Activated naive CD4-positive, alpha-beta T cell treated with anti-CD3 and anti-CD28 coated beads, Interleukin-2, amount 50 U/mL, for 16 hours (primary cell): Measurements from ENCODE around the gene OVOL1.
"Not testable (repeated sequence)": the region's sequence is repeated elsewhere in the genome, so short reads cannot be mapped to it uniquely, and the experiment has no call there.

Experiments
- DNase-seq: peaks from one replicate; pipeline ENCODE4 v3.0.0-alpha.2; 2020

The OVOL1 gene

DNA sequence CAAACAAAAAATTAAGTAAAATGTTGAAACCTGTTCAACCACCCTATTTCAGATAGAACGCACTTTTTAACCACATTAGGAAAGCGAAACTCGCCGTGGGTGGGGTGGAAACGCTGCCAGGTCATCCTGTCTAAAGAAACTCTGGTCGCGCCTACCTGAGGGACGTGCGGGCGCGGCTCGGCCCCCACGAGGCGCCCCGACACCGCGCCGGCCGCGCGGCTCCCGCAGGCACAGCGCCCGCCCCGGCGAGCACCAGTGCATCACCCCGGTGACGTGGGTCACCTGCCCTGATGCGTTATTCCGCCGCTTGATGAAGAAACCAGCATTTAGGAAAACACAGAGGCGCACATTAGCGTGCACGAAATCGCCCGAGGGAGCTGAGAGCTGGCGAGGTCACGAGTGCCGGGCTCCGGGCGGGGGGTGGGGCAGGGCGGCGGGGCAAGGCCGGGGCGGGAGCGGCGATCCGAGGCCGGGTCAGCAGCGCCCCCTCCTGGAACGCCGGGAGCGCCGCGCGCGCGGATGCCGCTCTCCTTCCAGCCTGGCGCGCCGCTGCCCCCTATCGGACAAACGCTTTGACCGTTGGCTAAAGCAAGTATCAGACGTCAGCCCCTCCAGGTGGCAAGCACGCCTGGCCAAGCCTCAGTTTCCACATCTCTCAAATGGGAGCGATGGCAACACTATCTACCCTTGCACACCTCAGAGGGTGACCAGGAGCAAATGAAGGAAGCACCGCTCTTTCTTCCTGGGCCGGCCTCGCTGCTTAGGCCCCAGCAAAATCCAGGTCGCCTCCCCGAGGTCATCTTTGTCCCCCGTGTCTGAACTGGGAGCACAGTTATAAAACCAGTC lies 31.2 kb downstream of the OVOL1 start:
- peak; percentile 93 for DNase-seq

DNA sequence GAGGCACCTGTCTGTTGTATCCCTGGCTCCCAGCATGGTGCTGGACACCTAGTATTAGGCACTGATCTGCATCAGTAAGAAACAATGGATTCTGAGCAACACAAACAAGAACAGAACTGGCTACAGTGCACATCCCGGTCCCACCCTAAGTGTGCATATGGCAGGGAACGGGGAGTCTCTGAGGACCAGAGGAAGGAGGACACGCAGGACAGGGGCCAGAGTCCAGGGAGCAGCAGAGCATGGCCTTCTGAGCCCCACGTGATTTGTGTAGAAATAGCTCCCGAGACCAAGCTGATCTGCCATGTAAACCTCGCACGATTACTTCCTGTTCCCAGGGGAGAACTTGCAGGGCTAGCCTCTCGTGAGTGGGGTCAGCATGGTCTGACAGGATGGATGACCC lies 34.2 kb downstream of the OVOL1 start:
- DNase-seq: no peak

DNA sequence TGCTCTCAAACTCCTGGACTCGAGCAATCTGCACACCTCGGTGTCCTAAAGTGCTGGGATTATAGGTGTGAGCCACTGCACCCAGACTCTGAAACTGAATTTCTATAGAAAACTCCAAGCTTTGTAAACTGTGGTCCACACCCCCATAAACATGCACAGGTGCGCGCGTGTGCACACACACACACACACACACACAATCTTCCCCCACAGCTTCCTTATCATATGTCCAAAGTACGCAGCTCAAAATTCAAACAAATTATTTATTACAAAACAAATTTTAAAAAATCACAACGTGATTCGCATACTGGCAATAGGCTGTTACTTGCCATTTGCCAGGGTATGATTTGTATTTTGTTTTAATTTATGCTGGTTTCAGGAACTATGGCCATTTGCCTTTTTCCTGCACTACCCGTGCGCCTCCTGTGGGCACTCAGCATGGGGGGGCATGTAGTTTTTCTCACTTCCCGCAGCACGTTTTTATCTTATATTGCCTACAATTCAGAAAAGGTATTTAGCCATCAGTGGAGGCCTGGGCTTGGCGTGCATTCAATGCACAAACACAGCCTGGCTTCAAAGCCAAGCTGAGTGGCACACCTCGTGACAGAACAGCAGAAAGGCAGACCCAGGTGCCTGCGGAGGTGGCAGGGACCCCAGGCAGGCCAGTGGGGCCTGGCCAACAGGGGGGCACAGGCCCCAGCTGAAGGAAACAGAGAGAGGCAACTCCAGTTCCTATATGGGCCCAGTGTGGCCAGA lies 36.1 kb downstream of the OVOL1 start:
- DNase-seq: no peak

DNA sequence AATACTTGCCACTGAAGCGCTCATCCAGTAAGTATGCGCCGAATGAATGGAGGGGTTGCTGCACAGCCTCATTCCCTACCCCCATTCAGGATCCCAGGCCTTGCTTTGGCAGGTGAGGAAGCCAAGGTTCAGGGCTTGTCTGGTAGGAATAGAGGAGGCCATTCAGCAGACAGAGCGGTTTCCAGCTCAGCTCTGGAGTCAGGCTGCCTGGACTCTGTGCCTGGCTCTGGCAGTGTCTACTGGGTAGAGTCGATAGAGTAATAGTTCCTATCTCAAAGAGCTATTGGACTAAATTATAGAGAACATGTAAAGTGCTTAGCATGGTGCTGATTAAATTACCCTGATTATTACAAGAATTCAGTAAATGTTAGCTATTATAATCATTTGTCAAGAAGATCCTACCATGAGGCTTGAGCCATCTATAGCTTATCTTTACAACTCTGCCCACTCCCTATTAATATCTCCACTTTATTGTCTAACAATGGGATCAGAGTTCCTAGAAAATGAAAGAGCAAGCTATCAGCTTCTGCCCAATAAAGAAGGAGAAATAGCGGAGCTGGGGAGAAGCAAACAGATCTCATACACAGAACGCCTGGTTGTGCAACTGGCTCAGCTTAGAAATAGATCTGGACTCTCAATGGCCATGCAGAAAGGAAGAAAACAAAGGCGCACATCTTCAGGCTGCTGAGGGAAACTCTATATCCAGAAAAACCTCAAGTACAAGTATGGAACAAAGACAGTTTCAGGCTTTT lies 40.3 kb downstream of the OVOL1 start:
- no peak for DNase-seq

DNA sequence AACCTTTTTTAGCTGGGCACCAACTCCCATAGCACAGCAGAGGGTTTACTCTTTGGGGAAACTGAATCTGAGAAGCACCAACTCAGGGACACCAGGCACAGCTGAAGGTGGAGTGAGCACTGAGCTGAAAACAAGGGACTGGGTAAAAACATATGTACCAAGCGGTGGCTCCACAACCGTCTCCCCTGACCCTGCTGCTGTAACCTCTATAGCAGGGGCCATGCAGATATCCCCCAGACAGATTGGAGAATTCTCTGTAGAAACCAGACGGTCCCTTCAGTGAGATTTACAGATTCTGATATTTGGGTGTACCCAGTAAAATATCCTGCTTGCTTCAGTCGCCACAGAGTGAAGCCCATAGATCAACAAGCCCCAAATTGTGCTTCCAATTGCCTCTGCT lies 42.6 kb downstream of the OVOL1 start:
- no peak for DNase-seq

DNA sequence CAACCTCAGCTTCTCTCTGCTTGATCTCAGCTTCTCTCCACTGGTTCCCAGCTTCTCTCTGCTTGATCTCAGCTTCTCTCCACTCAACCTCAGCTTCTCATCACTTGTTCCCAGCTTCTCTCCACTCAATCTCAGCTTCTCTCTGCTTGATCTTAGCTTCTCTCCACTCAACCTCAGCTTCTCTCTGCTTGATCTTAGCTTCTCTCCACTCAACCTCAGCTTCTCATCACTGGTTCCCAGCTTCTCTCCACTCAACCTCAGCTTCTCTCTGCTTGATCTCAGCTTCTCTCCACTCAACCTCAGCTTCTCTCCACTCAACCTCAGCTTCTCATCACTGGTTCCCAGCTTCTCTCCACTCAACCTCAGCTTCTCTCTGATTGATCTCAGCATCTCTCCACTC lies 45.4 kb downstream of the OVOL1 start:
- not testable (repeated sequence) for DNase-seq

DNA sequence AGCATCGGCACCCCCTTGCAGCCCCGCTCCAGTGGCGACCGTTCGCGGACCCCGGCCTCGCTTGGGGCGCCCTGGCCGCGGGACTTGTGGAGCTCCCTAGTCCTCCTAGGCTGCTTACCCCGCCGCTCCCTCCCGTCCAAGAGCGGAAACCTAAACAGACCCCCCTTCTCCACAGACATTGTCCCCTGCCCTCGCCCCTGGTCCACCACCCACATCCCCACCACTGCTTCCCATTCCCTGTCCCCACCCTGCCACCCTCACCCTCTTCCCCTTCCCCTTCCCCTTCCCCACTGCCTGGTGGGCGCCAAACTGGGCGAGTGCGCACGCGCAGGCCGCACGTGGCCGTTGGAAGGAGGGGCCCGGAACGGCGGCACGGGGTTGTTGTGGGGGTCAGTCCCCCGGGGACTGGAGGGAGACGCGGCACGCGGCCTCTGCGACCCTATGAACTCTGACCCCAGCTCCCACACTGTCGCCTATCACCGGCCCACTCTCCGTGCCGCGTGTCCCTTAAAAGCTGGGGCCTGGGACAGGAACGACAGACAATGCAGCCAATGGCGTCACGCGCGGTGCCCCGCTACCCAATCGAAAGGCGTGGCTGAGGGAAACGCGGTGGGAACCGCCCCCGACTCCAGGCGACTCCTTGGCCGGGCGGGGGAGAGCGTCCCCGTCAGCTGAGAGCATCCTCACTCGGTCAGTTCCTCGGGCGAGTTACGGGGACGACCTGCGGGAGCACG lies 46.6 kb downstream of the OVOL1 start, which contains the start of gene SNX32:
Gene SNX32, plus strand, starts transcription at position 667 of the 734 bp plus-strand sequence. CDS start 103 bp downstream, outside the sequence.
- peak; percentile 97 for DNase-seq

DNA sequence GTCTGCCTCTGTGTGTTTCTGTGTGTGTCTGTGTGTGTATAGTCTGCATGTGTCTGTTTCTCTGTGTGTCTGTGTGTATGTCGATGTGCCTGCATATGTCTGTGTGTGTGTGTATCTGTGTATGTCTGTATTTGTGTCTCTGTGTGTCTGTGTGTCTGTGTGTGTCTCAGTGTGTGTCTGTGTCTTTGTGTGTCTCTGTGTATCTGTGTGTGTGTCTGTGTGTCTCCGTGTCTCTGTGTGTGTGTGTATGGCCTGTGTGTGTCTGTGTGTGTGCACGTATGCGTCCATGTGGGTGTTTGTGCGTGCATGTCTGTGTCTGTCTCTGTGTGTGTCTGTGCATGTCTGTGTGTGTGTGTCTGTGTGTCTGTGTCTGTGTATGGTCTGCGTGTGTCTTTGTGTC lies 47.3 kb downstream of the OVOL1 start:
- DNase-seq: no peak

DNA sequence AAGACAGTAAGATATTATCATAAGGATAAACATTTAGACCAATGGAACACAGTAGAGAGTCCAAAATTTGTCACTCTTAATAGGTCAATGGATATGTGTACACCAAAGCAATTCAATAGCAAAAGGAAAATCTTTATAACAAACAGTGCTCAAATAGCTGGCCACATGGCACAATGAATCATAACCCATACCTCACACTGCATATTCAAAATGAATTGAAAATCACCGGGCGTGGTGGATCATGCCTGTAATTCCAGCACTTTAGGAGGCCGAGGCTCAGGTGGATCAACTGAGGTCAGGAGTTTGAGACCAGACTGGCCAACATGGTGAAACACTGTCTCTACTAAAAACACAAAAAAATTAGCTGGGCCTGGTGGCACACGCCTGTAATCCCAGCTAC lies 55.3 kb downstream of the OVOL1 start:
- no peak for DNase-seq

DNA sequence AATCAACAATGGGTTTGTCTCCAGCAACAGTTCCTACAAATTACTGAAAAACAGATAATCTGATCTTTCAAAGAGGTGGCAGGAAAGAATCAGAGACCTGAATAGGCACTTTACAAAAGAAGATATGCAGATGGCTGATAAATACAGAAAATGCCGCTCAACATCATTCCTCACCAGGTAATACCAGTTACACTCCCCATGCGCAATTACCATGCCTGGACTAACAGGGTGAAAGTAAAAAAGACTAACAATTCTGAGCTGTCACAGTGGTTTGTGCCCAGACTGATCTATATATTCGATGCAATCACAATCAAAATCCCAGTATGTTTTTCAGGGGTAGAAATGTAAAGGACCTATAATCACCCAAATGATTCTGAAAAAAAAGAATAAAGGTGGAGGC lies 56.9 kb downstream of the OVOL1 start:
- no peak for DNase-seq

DNA sequence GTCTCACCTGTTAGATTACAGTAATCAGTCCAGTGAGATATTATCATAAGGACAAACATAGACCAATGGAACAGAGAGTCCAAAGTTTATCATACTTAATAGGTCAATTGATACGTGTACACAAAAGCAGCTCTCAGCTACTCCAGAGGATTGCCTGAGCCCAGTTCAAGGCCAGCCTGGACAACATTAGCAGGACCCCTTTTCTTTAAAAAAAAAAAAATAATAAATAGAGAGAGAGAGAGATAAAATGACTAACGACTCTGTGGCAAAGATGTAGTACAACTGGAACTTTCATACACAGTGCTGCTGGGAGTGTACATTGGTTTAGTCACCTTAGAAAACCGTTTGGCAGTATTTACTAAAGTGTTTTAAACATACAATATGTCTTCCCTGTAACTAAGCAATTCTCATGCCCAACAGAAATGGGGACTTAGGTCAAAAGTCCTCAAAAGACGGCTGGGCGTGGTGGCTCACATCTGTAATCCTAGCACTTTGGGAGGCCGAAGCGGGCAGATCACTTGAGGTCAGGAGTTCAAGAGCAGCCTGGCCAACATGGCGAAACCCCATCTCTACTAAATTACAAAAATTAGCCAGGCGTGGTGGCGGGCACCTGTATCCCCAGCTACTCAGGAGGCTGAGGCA lies 57.5 kb downstream of the OVOL1 start:
- no peak for DNase-seq
